Stimulated activated memory B cell treated with anti-CD40 and anti-IgM and Interleukin-4, amounts not matched to agents 10 μg/mL and 1 μg/mL and 100 μg/mL, for 72 hours (primary cell): ENCODE results near the gene C7orf57.
A peak's percentile ranks its signal among the peaks of the same experiment; 100 is the strongest.

ENCODE experiments used
- ATAC-seq: fragments of 150-1000 bp; cut with Tn5 transposase; 2 replicates; pipeline ENCODE4 v1.10.0; 2021
- H3K27ac Mint-ChIP-seq: one replicate; pipeline ENCODE4 v1.8.0; 2022; ENCODE audit warnings: mild to moderate bottlenecking, mixed read lengths
- H3K27me3 Mint-ChIP-seq: one replicate; pipeline ENCODE4 v1.8.0; 2022; ENCODE audit warnings: mixed read lengths
- H3K36me3 Mint-ChIP-seq: one replicate; pipeline ENCODE4 v1.8.0; 2022; ENCODE audit warnings: mixed read lengths
- H3K4me1 Mint-ChIP-seq: one replicate; pipeline ENCODE4 v1.8.0; 2022; ENCODE audit warnings: mixed read lengths
- H3K4me3 Mint-ChIP-seq: one replicate; pipeline ENCODE4 v1.8.0; 2022; ENCODE audit warnings: mild to moderate bottlenecking, moderate library complexity, mixed read lengths
- H3K9me3 Mint-ChIP-seq: one replicate; pipeline ENCODE4 v1.8.0; 2022; ENCODE audit warnings: mixed read lengths

Gene C7orf57

GRCh38 chr7:48106906-48107659, 71.7 kb downstream of the C7orf57 start:
- Mint-ChIP-seq H3K27ac (no peak overlapping the region), H3K36me3 (peaks cover 40% of the 10 kb centered on the region), H3K4me1 (peaks cover 10% of the 10 kb centered on the region), H3K4me3 (no peak overlapping the region), H3K27me3 (no peaks in the 10 kb centered on the region), H3K9me3 (no peaks in the 10 kb centered on the region)
- no peak for ATAC-seq

- H3K4me1 Mint-ChIP-seq: peaks cover 10% of the 10 kb centered on the region
- H3K36me3 Mint-ChIP-seq: peaks cover 32% of the 10 kb centered on the region
- ATAC-seq: no peak
- H3K9me3 Mint-ChIP-seq: no peaks in the 10 kb centered on the region
- H3K4me3 Mint-ChIP-seq: no peak overlapping the region
- H3K27me3 Mint-ChIP-seq: no peaks in the 10 kb centered on the region
- H3K27ac Mint-ChIP-seq: no peak overlapping the region
Measured at GRCh38 chr7:48107926-48108472, 72.7 kb downstream of the C7orf57 start.

- Mint-ChIP-seq H3K9me3 (no peaks in the 10 kb centered on the region), H3K27ac (no peak overlapping the region), H3K27me3 (no peaks in the 10 kb centered on the region), H3K36me3 (peaks cover 21% of the 10 kb centered on the region), H3K4me3 (no peak overlapping the region), H3K4me1 (peaks cover 10% of the 10 kb centered on the region)
- no peak for ATAC-seq
Measured at GRCh38 chr7:48108959-48109847, 73.9 kb downstream of the C7orf57 start.

GRCh38 chr7:48109848-48110663, 74.7 kb downstream of the C7orf57 start:
- Mint-ChIP-seq H3K27me3 (no peaks in the 10 kb centered on the region), H3K9me3 (no peaks in the 10 kb centered on the region), H3K36me3 (peaks cover 12% of the 10 kb centered on the region), H3K4me3 (no peak overlapping the region), H3K4me1 (peaks cover 10% of the 10 kb centered on the region), H3K27ac (no peak overlapping the region)
- ATAC-seq: peak; percentile 83

- Mint-ChIP-seq H3K27ac (no peak overlapping the region), H3K27me3 (no peaks in the 10 kb centered on the region), H3K9me3 (no peaks in the 10 kb centered on the region), H3K36me3 (peaks cover 11% of the 10 kb centered on the region), H3K4me1 (peaks cover 10% of the 10 kb centered on the region), H3K4me3 (no peak overlapping the region)
- ATAC-seq: no peak
Measured at GRCh38 chr7:48110868-48111267, 75.5 kb downstream of the C7orf57 start.
